H1 (cell line): ENCODE measurements around the gene CLDN3. TPM values are rescaled to one million over a fixed set of nuclear protein-coding genes. Genes with fewer than 3 reads are reported as not detected.

ENCODE experiments used
- BACH1 ChIP-seq: IDR thresholded peaks from 2 replicates; pipeline ENCODE4 v1.6.1; 2012; ENCODE audit warnings: low read length, improper control_type of control experiment
- CHD1 ChIP-seq: IDR thresholded peaks from 2 replicates; pipeline ENCODE4 v1.6.1; 2012; ENCODE audit warnings: low read depth, low read length, improper control_type of control experiment
- HDAC6 ChIP-seq: IDR thresholded peaks from one replicate; pipeline ENCODE4 v1.7.1; 2012; ENCODE audit warnings: low read depth, mild to moderate bottlenecking, inconsistent platforms, low read length, moderate library complexity
- KDM1A ChIP-seq: fragments of 200-600, 300-600 bp; sonication (generic); IDR thresholded peaks from 2 replicates; pipeline ENCODE4 v1.7.1; 2016; ENCODE audit warnings: mild to moderate bottlenecking, low read length, borderline replicate concordance
- SAP30 ChIP-seq: fragments of 300-600 bp; sonication (generic); IDR thresholded peaks from 2 replicates; pipeline ENCODE4 v1.7.1; 2012; ENCODE audit warnings: low read length, moderate library complexity, mild to moderate bottlenecking, inconsistent platforms; ENCODE audit not compliant: insufficient read depth, insufficient replicate concordance
- polyA plus RNA-seq, 7 experiments: library from polyadenylated mRNA; depleted of rRNA in 3 of 7; stranded (reverse) in 5 of 7; unstranded in 2 of 7; fragments of >200 nt in 5 of 7; fragments of 200-250 nt in 2 of 7; gene quantifications; 1 replicate in 5 of 7; 2 replicates in 1 of 7; 4 replicates in 1 of 7; pipeline versions ENCODE4 v1.2.1 to v1.2.3, GENCODE V29; 2011 to 2013; ENCODE audit warnings: missing spikeins in 2 of 7, mixed read lengths in 2 of 7
- total RNA-seq: library from RNA; stranded (reverse); fragmentation: NEBNext Ultra II Directional; extraction: Animal tissue kit (Norgen Biotek cat#: 25700); gene quantifications from 2 replicates; pipeline ENCODE4 v1.2.1, GENCODE V29; 2021

Gene CLDN3
- total and polyA plus RNA-seq, 2 of the 8 experiments (the other 6 are each of a cell fraction or from before 2014, with no cell fraction given) = 19.1 to 65.2 TPM

GRCh38 chr7:73758581-73759138, 11.4 kb downstream of the CLDN3 start (continued):
- TF ChIP-seq KDM1A = no peak
- TF ChIP-seq SAP30 = no peak
- TF ChIP-seq HDAC6 = no peak
- TF ChIP-seq CHD1 = no peak
- no peak for TF ChIP-seq BACH1
